Activated CD4-positive, alpha-beta T cell treated with anti-CD3 and anti-CD28 coated beads for 4 hours (primary cell): ENCODE data around the gene BLNK.

Experiments
- DNase-seq, 2 donors: peaks; one replicate each; pipeline ENCODE4 v3.0.0-alpha.2; 2020

BLNK gene

DNA sequence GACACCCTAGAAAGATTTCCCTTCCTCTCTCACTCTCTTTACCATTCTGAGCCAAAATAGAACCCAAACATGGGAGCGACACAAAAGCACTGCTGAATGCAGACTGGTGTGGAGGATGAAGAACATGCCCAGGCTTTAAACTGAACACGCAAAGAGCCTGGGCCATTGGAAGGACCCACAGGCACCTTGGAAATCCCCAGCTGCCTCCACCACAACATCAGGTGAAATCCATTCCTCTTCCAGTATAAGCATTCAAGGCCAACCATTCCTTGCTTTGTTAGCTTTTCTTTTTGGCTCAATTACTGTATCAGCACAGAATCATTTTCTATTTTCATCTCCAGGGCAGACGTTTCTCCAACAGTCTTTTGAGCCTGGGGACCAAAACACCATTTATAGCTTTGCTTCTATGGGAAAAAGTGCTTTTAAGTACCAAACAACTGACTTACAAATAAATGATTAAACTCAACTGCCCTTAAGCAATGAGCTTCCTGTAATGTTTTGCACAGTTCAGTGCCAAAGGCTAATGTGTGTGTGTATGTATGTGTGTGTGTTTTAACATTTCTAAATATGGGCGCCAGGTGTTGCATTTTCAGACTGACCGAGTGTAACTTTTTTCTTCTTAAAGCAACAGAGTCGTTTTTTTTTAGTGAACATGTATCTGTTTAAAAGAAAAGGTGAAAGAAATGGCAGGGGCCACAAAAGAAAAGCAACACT lies 16.2 kb upstream of the BLNK start:
- DNase-seq: no peak

- no peak for DNase-seq
Measured at GRCh38 chr10:96285331-96285752, 14.0 kb upstream of the BLNK start.

GRCh38 chr10:96283756-96284155 lies 12.4 kb upstream of the BLNK start:
- DNase-seq: no peak

GRCh38 chr10:96283351-96283750 lies 12.0 kb upstream of the BLNK start:
- DNase-seq: no peak

- no peak for DNase-seq
Measured at GRCh38 chr10:96281444-96282029, 10.2 kb upstream of the BLNK start.

GRCh38 chr10:96280859-96281258 lies 9.5 kb upstream of the BLNK start:
- DNase-seq: no peak

- DNase-seq: no peak
Measured at GRCh38 chr10:96279191-96279641, 7.8 kb upstream of the BLNK start.

DNA sequence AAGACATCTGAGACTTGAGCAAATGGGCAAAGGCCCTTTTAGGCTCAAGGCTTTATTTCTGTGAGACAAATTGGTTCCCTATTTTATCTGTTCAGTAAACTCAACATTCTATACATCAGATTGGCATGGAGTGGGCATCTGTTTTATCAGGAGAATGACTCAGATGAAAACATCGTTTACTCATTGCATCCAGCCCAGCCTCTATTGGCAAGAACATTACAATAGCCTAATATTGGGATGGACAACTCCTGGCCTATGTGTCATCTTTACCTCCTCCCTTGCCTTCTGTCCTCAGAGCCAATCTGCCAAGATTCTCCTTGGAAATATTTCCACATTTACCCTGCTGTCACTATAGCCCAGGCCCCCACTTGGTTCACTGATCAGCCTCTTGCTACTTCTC lies 5.5 kb upstream of the BLNK start:
- no peak for DNase-seq

GRCh38 chr10:96276426-96276825 lies 5.1 kb upstream of the BLNK start:
- DNase-seq: no peak

- no peak for DNase-seq
Measured at GRCh38 chr10:96275685-96276418, 4.5 kb upstream of the BLNK start.

DNA sequence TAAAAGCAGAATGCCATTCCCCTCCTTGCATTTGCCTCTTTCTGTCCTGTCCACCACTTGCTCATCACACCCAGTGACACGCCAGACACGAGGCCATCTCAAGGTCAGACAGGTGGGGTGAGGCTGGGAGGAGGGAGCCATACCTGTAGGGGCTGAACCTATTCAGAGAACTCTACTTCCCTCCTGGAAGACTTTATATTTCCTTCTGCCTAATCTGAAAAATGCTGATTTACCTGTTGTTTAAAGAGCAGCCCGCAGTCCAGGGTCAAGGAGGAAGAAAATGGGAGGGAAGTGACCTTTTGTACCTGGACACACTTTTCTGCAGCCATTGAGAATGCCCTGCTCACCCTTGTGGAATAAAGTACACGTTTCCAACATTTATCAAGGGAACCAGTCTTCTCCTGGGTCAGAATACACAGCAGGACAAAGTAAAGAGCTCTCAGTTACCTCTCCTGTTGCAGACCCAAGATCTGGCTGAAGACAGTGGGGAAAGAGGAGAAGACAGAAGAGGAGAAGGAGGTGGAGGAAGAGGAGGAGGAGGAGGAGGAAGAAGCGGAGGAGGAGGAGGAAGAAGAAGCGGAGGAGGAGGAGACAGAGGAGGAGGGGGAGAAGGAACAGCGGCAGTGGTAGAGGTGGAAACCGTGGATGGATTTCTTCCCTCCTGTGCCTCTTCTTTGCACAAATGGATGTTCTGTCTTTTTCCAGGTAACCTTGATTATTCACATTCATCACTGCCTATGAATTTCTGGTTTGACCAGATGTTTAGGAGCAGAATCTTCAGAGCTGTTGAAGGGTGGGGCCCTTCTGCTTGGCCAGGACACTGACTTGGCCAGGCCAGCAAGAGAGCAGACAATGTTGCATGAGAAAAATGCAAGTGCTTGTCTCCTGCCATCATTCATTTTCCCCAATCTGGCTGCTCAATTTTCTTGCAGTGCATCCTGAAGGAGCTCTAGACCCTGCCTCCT lies 1.2 kb upstream of the BLNK start:
- no peak for DNase-seq

GRCh38 chr10:96270571-96270970 lies 798 bp downstream of the BLNK start:
- DNase-seq: no peak

DNA sequence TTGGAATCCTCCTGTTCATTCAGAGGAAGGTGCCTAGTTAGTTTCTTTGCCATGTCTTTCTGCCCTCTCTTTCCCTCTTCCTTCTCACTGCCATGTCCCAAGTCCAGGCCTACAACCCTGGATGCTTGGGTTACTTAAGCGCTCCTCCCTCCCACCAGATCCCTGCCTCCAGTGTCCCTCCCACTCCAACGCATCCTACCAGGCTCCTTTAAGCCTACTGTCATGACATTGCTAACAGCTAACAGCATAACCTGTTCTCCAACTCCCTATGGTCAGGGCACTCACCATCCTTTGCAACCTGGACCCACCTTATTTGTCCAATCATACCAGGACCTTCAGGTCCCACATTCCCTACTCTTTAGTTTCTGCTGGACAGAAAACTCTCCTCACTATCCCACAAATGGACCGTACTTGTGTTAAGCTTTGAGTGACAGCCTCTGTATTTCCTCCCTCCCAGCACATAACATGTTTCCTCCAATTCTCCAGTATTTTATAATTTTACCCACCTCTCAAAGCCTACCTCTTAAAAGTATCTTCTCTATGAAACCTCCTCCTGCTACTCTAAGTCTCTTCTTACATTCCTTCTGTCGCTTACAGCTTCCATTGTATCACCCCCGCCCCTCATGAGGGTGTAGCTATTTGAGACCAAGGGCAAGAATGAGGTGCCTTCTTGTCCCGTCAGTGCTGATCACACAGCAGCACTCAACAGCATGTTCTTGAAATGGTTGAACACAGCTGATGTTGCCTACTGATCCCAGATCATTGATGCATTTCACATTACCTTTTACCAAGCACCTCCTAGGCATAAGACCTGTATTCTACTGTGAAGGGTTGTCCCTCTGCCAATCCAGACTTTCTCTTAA lies 1.7 kb downstream of the BLNK start:
- no peak for DNase-seq

- DNase-seq: no peak
Measured at GRCh38 chr10:96268341-96268909, 2.9 kb downstream of the BLNK start.

GRCh38 chr10:96267234-96267705 lies 4.1 kb downstream of the BLNK start:
- DNase-seq: no peak

DNA sequence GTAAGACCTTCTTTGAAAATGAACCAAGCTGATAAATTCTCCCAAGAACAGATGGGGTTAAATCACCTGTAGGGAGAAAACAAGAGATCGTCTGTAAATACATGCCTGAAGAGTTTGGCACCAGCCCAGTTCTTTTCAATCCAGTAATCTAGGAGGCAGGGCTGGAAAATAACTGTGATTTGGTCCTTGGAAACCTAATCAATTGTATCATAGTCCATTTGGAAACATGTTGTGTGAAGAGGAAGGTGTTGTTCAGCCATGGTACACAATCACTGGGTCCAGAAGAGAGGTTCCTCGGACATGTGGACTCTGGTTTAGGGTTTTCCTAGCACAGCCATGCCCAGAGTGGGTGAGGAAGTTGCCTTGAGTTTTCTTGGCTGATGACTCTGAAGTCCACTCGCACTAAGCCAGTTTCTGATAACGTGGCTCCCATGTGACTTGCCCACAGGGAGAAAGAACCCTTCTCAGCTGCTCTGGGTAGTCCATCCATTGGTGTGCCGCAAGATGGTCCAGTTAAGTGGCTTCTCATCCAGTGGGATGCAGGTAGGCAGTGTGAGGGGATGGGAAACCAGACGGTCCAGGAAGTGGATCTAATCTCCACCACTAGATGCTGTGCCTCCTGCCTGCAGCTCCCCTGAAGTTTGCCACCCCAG lies 5.1 kb downstream of the BLNK start:
- DNase-seq: no peak

- no peak for DNase-seq
Measured at GRCh38 chr10:96264938-96265337, 6.4 kb downstream of the BLNK start.

DNA sequence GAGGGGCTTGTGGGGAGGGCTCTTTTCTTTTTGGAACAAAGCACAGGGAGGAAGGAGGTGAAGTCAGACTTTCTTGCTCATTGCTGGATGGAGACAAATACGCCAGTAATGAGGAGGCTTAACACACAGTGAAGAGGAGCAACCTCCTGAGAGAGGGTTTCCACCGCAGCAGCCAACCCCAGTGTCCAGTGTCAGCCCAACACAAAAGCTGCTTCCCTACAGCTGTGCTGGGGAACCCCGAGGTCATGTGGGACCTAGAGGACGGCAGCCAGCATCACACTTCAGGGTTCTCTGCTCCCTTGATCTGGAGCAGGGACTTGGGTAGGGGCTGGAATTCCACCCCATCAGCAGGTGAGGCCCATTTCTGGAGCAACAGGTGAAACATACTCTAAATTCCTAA lies 7.7 kb downstream of the BLNK start:
- DNase-seq: no peak

DNA sequence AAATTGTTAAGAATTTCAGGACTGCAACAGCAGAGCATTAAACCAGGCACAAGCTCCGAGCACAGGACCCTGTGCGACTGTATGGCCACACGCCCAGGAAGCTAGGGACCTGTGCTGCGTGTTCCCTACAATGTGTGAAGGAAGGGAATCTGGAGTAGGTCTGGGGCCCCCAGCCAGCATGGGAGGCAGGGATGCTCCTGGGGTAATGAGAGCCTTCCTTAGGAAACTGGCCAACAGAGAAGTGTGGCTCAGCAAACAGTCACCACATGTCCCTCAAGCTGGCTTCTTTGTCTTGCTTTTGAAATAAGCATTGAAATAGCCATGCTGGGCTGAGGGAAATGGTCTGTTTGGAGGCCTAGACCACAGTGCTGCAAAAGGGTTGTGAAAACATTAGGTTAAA lies 8.2 kb downstream of the BLNK start:
- DNase-seq: no peak

GRCh38 chr10:96261930-96262329 lies 9.4 kb downstream of the BLNK start:
- DNase-seq: no peak

DNA sequence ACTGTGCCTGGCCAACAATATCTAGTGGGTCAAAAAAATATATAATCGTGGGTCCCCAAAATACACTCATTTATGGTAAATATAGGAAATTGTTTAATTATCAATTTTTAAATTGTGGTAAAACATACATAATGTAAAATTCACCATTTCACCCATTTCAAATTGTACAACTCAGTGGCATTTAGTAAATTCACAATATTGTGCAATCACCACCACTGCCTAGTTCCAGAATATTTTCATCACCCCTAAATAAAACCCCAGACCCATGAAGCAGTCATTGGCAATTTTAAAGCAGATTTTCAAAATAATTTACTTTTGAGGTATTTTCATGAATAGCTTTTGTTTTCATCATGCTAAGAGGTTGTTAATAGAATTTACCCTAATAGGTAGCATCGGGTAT lies 10.2 kb downstream of the BLNK start:
- DNase-seq: no peak
